PC-9 (cell line): ENCODE data around the gene OR4N5.

Source experiments
- CTCF ChIP-seq: fragments of 200-600 bp; sonication (generic); conservative IDR thresholded peaks from 2 replicates; pipeline ENCODE4 v1.6.1; 2017; ENCODE audit warnings: mixed run types, antibody characterized with exemption, mild to moderate bottlenecking, moderate library complexity
- EZH2 ChIP-seq: fragments of 200-600 bp; sonication (generic); IDR thresholded peaks from 2 replicates; pipeline ENCODE4 v1.8.0; 2017; ENCODE audit warnings: antibody characterized with exemption, low read depth

- no peak for TF ChIP-seq CTCF
- no peak for TF ChIP-seq EZH2
These were observed 6.2 kb downstream of the OR4N5 start for GRCh38 chr14:20144820-20145219.
